HepG2 (cell line): ENCODE results near the gene TNFSF13. TPM values are rescaled to one million over a fixed set of nuclear protein-coding genes. Genes with fewer than 3 reads are reported as not detected.

ENCODE experiments used
- AHDC1 ChIP-seq: sonication (generic); formaldehyde crosslinking; IDR thresholded peaks from 2 replicates; pipeline ENCODE4 v1.5.1; 2020; ENCODE audit warnings: mild to moderate bottlenecking, missing genetic modification reagents, borderline replicate concordance
- BATF2 ChIP-seq: sonication (generic); formaldehyde crosslinking; IDR thresholded peaks from 2 replicates; pipeline ENCODE4 v1.8.0; 2022; ENCODE audit warnings: mild to moderate bottlenecking, missing genetic modification reagents, moderate library complexity
- HMGXB3 ChIP-seq: sonication (generic); formaldehyde crosslinking; IDR thresholded peaks from 2 replicates; pipeline ENCODE4 v1.4.0; 2020; ENCODE audit warnings: missing genetic modification reagents, borderline replicate concordance
- NFE2L2 ChIP-seq: fragments of 150-350 bp; IDR thresholded peaks from 2 replicates; pipeline ENCODE4 v1.6.1; 2014; ENCODE audit warnings: low read length
- PRDM15 ChIP-seq: sonication (generic); formaldehyde crosslinking; IDR thresholded peaks from 2 replicates; pipeline ENCODE4 v1.4.0; 2020; ENCODE audit warnings: missing genetic modification reagents
- ZNF550 ChIP-seq: sonication (generic); formaldehyde crosslinking; IDR thresholded peaks from 2 replicates; pipeline ENCODE4 v1.4.0; 2020; ENCODE audit warnings: mild to moderate bottlenecking, missing genetic modification reagents, borderline replicate concordance
- ZNF770 ChIP-seq: sonication (generic); formaldehyde crosslinking; IDR thresholded peaks from 2 replicates; pipeline ENCODE4 v1.5.0; 2020; ENCODE audit warnings: mild to moderate bottlenecking, missing genetic modification reagents
- polyA plus RNA-seq, 8 experiments: library from polyadenylated mRNA; depleted of rRNA in 3 of 8; stranded (reverse) in 7 of 8; unstranded in 1 of 8; fragments of >200 nt; fragmentation: Illumina TruSeq in 4 of 8; extraction: Trizol in 4 of 8; gene quantifications; 2 replicates each; pipeline versions ENCODE4 v1.2.1 to v1.2.3, GENCODE V29; 2011 to 2016; ENCODE audit warnings: low read depth in 4 of 8, missing spikeins in 1 of 8, mixed read lengths in 1 of 8; ENCODE audit not compliant: insufficient read depth in 1 of 8
- total RNA-seq, 5 experiments: library from RNA; depleted of rRNA; stranded (reverse); fragments of >200 nt; fragmentation: Illumina TruSeq; extraction: Trizol; gene quantifications; 2 replicates each; pipeline ENCODE4 v1.2.3, GENCODE V29; 2016; ENCODE audit warnings: low read depth in 1 of 5

The TNFSF13 gene
- total and polyA plus RNA-seq, 2 of the 13 experiments (the other 11 are each of a cell fraction or from before 2014, with no cell fraction given) = 2.5 to 3.3 TPM

- TF ChIP-seq HMGXB3 (CRISPR knock-in tag) (0 out of 2 replicates have a peak, but pooled peaks have one; percentile 49), AHDC1 (CRISPR knock-in tag) (peak; percentile 59; the same call in 1 of the 2 replicates), ZNF550 (no peak), NFE2L2 (no peak), PRDM15 (peak; percentile 20; the same call in 1 of the 2 replicates), BATF2 (CRISPR knock-in tag) (peak; percentile 49; the same call in 1 of the 2 replicates), ZNF770 (CRISPR knock-in tag) (peak; percentile 52; the same call in 1 of the 2 replicates)
Measured at GRCh38 chr17:7579001-7579833, 20.7 kb downstream of the TNFSF13 start, which contains the start of gene CD68 (continued).
